T47D (cell line): Measurements from ENCODE around the gene GATM.
A peak's percentile ranks its signal among the peaks of the same experiment; 100 is the strongest.

Experiments
- DNase-seq, 2 experiments: peaks; one replicate each; pipeline versions ENCODE4 v3.0.0 to v3.0.0-alpha.2; 2011 to 2012; ENCODE audit warnings: low read depth in 1 of 2, low spot score in 1 of 2
- JUND ChIP-seq: IDR thresholded peaks from 2 replicates; pipeline ENCODE4 v1.6.1; 2012; ENCODE audit warnings: low read depth
- in situ Hi-C: cut with HindIII; loops from 2 replicates; pipeline ENCODE4 v1.10.0; 2016; ENCODE audit warnings: low sequenced_read_pairs, low pct_unique_long_range_greater_than_20kb

Gene GATM

GRCh38 chr15:45362419-45362818, 15.9 kb downstream of the GATM start:
- no peak for TF ChIP-seq JUND
- no peak for DNase-seq
- in situ Hi-C loops: no loop called here

GRCh38 chr15:45361878-45362277, 16.5 kb downstream of the GATM start:
- no peak for DNase-seq
- no peak for TF ChIP-seq JUND
- in situ Hi-C loops: no loop called here

- no peak for DNase-seq
- no peak for TF ChIP-seq JUND
- in situ Hi-C loops: no loop called here
Measured at GRCh38 chr15:45355860-45356259, 22.5 kb downstream of the GATM start.

- in situ Hi-C loops: no loop called here
- DNase-seq: no peak
- no peak for TF ChIP-seq JUND
Measured at GRCh38 chr15:45354711-45355110, 23.6 kb downstream of the GATM start.

GRCh38 chr15:45351227-45351626, 27.1 kb downstream of the GATM start:
- no peak for DNase-seq
- in situ Hi-C loops: no loop called here
- TF ChIP-seq JUND: no peak

- in situ Hi-C loops: no loop called here
- TF ChIP-seq JUND: no peak
Measured at GRCh38 chr15:45349623-45350022, 28.7 kb downstream of the GATM start.

GRCh38 chr15:45347989-45348388, 30.4 kb downstream of the GATM start:
- no peak for DNase-seq
- in situ Hi-C loops: no loop called here

More at GRCh38 chr15:45349623-45350022, 28.7 kb downstream of the GATM start:
- DNase-seq: no peak

GRCh38 chr15:45347033-45347432, 31.3 kb downstream of the GATM start:
- no peak for TF ChIP-seq JUND
- DNase-seq: peak in 1 of 2 experiments; percentile 38
- in situ Hi-C loops: no loop called here

More at GRCh38 chr15:45347989-45348388, 30.4 kb downstream of the GATM start:
- TF ChIP-seq JUND: no peak

- no peak for TF ChIP-seq JUND
- in situ Hi-C loops: no loop called here
- DNase-seq: peak in 1 of 2 experiments; percentile 9
Measured at GRCh38 chr15:45346381-45346780, 32.0 kb downstream of the GATM start.

- no peak for DNase-seq
- TF ChIP-seq JUND: no peak
- in situ Hi-C loops: no loop called here
Measured at GRCh38 chr15:45343258-45343860, 35.0 kb downstream of the GATM start.

GRCh38 chr15:45341790-45342189, 36.6 kb downstream of the GATM start:
- TF ChIP-seq JUND: no peak
- no peak for DNase-seq
- in situ Hi-C loops: no loop called here

GRCh38 chr15:45340429-45340828, 37.9 kb downstream of the GATM start:
- in situ Hi-C loops: no loop called here
- no peak for TF ChIP-seq JUND
- DNase-seq: no peak

- DNase-seq: no peak
- TF ChIP-seq JUND: no peak
- in situ Hi-C loops: no loop called here
Measured at GRCh38 chr15:45338417-45338816, 39.9 kb downstream of the GATM start.

- no peak for DNase-seq
- in situ Hi-C loops: no loop called here
- TF ChIP-seq JUND: no peak
Measured at GRCh38 chr15:45337224-45337623, 41.1 kb downstream of the GATM start.
